PC-9 (cell line): ENCODE results near the gene CAGE1.

ENCODE experiments used
- EZH2 ChIP-seq: fragments of 200-600 bp; sonication (generic); IDR thresholded peaks from 2 replicates; pipeline ENCODE4 v1.8.0; 2017; ENCODE audit warnings: antibody characterized with exemption, low read depth
- TF ChIP-seq, protein P1 (sequence below): fragments of 200-600 bp; sonication (generic); conservative IDR thresholded peaks from 2 replicates; pipeline ENCODE4 v1.6.1; 2017; ENCODE audit warnings: mixed run types, antibody characterized with exemption, mild to moderate bottlenecking, moderate library complexity

GRCh38 chr6:7402716-7403115 lies 13.2 kb upstream of the CAGE1 start:
- TF ChIP-seq, protein P1, sequence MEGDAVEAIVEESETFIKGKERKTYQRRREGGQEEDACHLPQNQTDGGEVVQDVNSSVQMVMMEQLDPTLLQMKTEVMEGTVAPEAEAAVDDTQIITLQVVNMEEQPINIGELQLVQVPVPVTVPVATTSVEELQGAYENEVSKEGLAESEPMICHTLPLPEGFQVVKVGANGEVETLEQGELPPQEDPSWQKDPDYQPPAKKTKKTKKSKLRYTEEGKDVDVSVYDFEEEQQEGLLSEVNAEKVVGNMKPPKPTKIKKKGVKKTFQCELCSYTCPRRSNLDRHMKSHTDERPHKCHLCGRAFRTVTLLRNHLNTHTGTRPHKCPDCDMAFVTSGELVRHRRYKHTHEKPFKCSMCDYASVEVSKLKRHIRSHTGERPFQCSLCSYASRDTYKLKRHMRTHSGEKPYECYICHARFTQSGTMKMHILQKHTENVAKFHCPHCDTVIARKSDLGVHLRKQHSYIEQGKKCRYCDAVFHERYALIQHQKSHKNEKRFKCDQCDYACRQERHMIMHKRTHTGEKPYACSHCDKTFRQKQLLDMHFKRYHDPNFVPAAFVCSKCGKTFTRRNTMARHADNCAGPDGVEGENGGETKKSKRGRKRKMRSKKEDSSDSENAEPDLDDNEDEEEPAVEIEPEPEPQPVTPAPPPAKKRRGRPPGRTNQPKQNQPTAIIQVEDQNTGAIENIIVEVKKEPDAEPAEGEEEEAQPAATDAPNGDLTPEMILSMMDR = no peak
- no peak for TF ChIP-seq EZH2
